ENCODE data around the gene QKI.
A peak's percentile ranks its signal among the peaks of the same experiment; 100 is the strongest.

The QKI gene

DNA sequence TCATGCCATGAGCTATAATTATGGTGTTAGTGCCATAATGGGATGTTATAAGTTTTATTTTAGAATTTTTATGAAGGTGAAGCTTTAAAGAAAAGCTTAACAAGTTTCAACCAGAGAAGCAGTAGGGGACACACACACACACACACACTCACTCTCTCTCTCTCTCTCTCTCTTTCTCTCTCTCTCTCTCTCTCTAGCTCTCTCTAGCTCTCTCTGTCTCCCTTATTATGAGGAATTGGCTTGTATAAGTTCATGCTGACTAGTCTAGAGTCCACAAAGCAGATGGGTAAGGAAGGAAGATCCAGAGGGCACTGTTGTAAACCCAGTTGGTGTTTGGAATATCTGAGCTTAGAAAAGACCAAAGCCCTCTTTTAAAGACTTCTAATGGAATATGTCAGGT is 102.4 kb downstream of the QKI start:
- Mint-ChIP-seq H3K4me3 (no peak overlapping the region), H3K9me3 (no peaks in the 10 kb centered on the region), H3K27me3 (no peaks in the 10 kb centered on the region), H3K27ac (ENCODE audit: low read depth) (no peak overlapping the region), H3K4me1 (peaks cover 34% of the 10 kb centered on the region), H3K36me3 (ENCODE audit: insufficient read depth) (peaks cover 2% of the 10 kb centered on the region)
- no peak for ATAC-seq (replicated peaks; ENCODE audit: extremely low read depth, poor library complexity, severe bottlenecking)
- DNase-seq (ENCODE audit: low spot score in 2 of 2): no peak

DNA sequence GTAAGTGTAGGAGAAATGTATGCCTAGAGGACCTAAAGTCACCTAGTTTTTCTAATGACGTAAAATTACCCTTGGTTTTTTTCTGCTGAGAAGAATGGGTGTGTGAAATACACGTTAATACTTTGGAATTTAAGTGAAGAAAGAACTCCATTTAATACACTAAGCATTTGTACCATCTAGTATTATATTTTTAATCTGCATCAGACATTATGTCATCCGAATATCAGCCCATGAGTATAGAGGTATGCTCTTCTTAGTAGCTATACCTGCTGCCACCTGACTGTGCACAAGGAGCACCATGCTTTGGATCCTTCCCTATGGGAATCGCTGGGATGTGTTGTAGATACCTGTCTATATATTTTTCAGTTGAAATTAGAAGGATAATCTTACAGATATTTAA is 106.4 kb downstream of the QKI start:
- DNase-seq (ENCODE audit: low spot score in 2 of 2): no peak
- Mint-ChIP-seq H3K36me3 (ENCODE audit: insufficient read depth) (peaks cover 3% of the 10 kb centered on the region), H3K27me3 (no peaks in the 10 kb centered on the region), H3K9me3 (no peaks in the 10 kb centered on the region), H3K27ac (ENCODE audit: low read depth) (no peak overlapping the region), H3K4me1 (peaks cover 25% of the 10 kb centered on the region), H3K4me3 (no peak overlapping the region)
- no peak for ATAC-seq (replicated peaks; ENCODE audit: extremely low read depth, poor library complexity, severe bottlenecking)

DNA sequence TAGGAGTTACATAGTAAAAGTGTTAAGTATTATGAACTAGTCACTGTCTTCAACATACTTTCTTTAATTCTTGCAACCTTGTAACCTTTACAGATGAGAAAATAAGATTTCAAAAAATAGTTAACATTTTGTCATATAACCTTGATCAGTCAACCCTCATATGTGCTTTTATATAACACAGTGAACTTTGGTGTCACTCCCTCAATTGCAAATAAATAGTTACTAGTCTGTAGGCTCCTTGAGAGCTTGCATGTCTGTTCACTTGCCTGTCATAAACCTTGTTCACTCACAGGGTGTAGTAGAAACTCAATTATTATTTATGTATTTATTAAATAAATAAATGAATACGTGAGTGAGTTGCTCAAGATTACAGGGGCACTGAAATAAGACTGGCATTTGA is 107.5 kb downstream of the QKI start:
- H3K27ac Mint-ChIP-seq (ENCODE audit: low read depth): no peak overlapping the region
- peaks cover 3% of the 10 kb centered on the region for H3K36me3 Mint-ChIP-seq (ENCODE audit: insufficient read depth)
- no peak overlapping the region for H3K4me3 Mint-ChIP-seq
- DNase-seq (ENCODE audit: low spot score in 2 of 2) (no peak), ATAC-seq (replicated peaks; ENCODE audit: extremely low read depth, poor library complexity, severe bottlenecking) (no peak)
- H3K9me3 Mint-ChIP-seq: no peaks in the 10 kb centered on the region
- H3K27me3 Mint-ChIP-seq: no peaks in the 10 kb centered on the region
- peaks cover 23% of the 10 kb centered on the region for H3K4me1 Mint-ChIP-seq

- Mint-ChIP-seq H3K27ac (ENCODE audit: low read depth) (no peak overlapping the region), H3K9me3 (no peaks in the 10 kb centered on the region), H3K27me3 (no peaks in the 10 kb centered on the region), H3K36me3 (ENCODE audit: insufficient read depth) (peaks cover 4% of the 10 kb centered on the region), H3K4me1 (peaks cover 26% of the 10 kb centered on the region), H3K4me3 (no peak overlapping the region)
- DNase-seq (ENCODE audit: low spot score in 2 of 2): no peak
- ATAC-seq (replicated peaks; ENCODE audit: extremely low read depth, poor library complexity, severe bottlenecking): no peak
Observed at GRCh38 chr6:163525926-163526325, 111.4 kb downstream of the QKI start.

- Mint-ChIP-seq H3K4me1 (peaks cover 30% of the 10 kb centered on the region), H3K9me3 (no peaks in the 10 kb centered on the region), H3K36me3 (ENCODE audit: insufficient read depth) (peaks cover 4% of the 10 kb centered on the region), H3K4me3 (no peak overlapping the region), H3K27me3 (no peaks in the 10 kb centered on the region), H3K27ac (ENCODE audit: low read depth) (no peak overlapping the region)
- ATAC-seq (replicated peaks; ENCODE audit: extremely low read depth, poor library complexity, severe bottlenecking): no peak
- no peak for DNase-seq (ENCODE audit: low spot score in 2 of 2)
Observed at GRCh38 chr6:163526346-163526745, 111.8 kb downstream of the QKI start.

DNA sequence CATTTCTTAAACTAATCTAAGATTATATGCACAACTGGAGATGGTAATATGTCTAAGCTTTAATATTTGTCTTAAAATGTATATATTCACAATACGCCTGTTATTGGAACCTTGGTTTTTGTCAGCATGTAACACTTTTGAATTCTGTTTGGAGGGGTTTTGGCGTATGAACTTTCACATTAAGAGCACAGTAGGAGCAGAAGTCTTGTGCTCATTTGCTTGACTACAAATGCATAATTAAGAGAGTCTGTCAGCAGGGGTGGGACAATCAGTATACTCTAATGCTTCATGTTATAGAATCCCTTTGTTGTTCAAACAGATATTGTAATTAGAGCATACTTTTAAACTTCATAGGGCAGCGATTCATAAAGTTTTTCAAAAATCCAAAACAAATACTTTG is 112.8 kb downstream of the QKI start:
- H3K9me3 Mint-ChIP-seq: no peaks in the 10 kb centered on the region
- H3K36me3 Mint-ChIP-seq (ENCODE audit: insufficient read depth): peaks cover 4% of the 10 kb centered on the region
- peaks cover 36% of the 10 kb centered on the region for H3K4me1 Mint-ChIP-seq
- no peak for DNase-seq (ENCODE audit: low spot score in 2 of 2)
- no peaks in the 10 kb centered on the region for H3K27me3 Mint-ChIP-seq
- no peak overlapping the region for H3K4me3 Mint-ChIP-seq
- no peak for ATAC-seq (replicated peaks; ENCODE audit: extremely low read depth, poor library complexity, severe bottlenecking)
- H3K27ac Mint-ChIP-seq (ENCODE audit: low read depth): no peak overlapping the region

DNA sequence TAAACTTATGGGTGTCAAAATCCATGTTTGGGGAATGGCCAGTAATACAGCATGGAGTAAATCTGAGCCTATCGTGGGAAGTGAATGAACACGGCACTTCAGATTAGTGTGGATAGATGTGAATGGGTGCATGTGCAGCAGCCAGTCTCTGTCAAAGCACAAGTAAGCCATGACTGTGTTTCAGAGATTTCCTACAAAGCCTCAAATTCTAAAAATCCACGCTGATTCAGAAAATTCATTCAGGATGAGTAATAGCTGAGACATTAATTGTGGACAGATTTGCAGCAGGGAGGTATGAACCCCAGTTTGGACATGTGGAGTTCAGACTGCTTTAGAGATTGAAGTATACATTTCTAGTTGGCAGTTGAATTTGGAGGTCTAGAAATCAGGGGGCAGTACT is 115.1 kb downstream of the QKI start:
- H3K27me3 Mint-ChIP-seq: no peaks in the 10 kb centered on the region
- peaks cover 8% of the 10 kb centered on the region for H3K36me3 Mint-ChIP-seq (ENCODE audit: insufficient read depth)
- DNase-seq (ENCODE audit: low spot score in 2 of 2) (no peak), ATAC-seq (replicated peaks; ENCODE audit: extremely low read depth, poor library complexity, severe bottlenecking) (no peak)
- peaks cover 41% of the 10 kb centered on the region for H3K4me1 Mint-ChIP-seq
- H3K4me3 Mint-ChIP-seq: no peak overlapping the region
- no peaks in the 10 kb centered on the region for H3K9me3 Mint-ChIP-seq
- no peak overlapping the region for H3K27ac Mint-ChIP-seq (ENCODE audit: low read depth)

GRCh38 chr6:163530406-163530805 is 115.9 kb downstream of the QKI start:
- Mint-ChIP-seq H3K4me3 (no peak overlapping the region), H3K36me3 (ENCODE audit: insufficient read depth) (peaks cover 12% of the 10 kb centered on the region), H3K9me3 (no peaks in the 10 kb centered on the region), H3K27me3 (no peaks in the 10 kb centered on the region), H3K27ac (ENCODE audit: low read depth) (no peak overlapping the region), H3K4me1 (peaks cover 42% of the 10 kb centered on the region)
- ATAC-seq (replicated peaks; ENCODE audit: extremely low read depth, poor library complexity, severe bottlenecking): no peak
- DNase-seq (ENCODE audit: low spot score in 2 of 2): no peak

DNA sequence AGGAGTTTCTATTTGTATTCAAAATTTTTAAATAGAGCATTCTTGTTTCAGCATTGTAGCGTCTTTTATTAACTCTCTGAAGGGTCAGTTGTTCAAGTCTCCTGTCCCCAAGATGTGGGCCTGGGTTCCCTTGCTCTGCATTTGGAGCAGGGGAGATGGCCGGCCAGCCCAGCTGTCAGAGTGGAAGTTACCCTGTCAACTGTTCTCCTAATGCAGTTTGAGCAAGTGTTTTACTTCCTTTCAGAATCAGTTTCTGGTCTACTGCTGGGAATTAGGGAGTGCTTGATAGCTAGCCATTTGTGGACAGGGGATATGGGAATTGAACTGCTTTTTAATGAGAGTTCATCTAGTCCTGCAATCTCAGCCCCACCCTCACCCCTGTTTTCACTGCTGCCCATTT is 116.6 kb downstream of the QKI start:
- Mint-ChIP-seq H3K4me1 (peaks cover 38% of the 10 kb centered on the region), H3K27me3 (no peaks in the 10 kb centered on the region), H3K27ac (ENCODE audit: low read depth) (no peak overlapping the region), H3K4me3 (no peak overlapping the region), H3K9me3 (no peaks in the 10 kb centered on the region), H3K36me3 (ENCODE audit: insufficient read depth) (peaks cover 12% of the 10 kb centered on the region)
- no peak for DNase-seq (ENCODE audit: low spot score in 2 of 2)
- no peak for ATAC-seq (replicated peaks; ENCODE audit: extremely low read depth, poor library complexity, severe bottlenecking)

DNA sequence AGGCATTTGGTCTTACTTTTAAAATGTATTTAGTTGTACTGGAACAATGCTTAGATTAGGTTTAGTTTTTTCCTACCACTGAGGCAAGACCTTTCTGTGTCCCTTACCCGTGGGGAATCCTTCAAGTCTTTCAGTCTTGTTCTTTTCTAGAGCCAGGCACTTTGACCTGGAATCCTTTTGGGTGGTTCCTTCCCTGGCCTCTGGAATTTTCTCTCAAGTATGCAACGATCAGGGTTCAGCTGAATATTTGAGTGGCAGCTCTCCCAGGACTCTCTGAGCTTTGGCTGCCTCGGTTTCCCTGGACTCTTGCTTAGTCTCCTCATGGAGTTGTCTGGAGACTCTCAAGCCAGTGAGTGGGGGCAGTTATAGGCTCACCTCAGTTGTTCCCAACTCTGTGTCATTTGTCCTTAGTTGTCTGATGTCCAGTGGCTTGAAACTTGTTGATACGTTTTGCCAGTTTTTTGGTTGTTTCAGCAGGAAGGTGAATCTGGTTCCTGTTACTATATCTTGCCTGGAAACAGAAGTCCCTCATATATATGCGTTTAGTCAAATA is 118.1 kb downstream of the QKI start:
- peaks cover 46% of the 10 kb centered on the region for H3K4me1 Mint-ChIP-seq
- no peak overlapping the region for H3K27ac Mint-ChIP-seq (ENCODE audit: low read depth)
- no peaks in the 10 kb centered on the region for H3K27me3 Mint-ChIP-seq
- peaks cover 12% of the 10 kb centered on the region for H3K36me3 Mint-ChIP-seq (ENCODE audit: insufficient read depth)
- no peak for ATAC-seq (replicated peaks; ENCODE audit: extremely low read depth, poor library complexity, severe bottlenecking)
- no peak for DNase-seq (ENCODE audit: low spot score in 2 of 2)
- no peaks in the 10 kb centered on the region for H3K9me3 Mint-ChIP-seq
- no peak overlapping the region for H3K4me3 Mint-ChIP-seq

GRCh38 chr6:163533443-163533842 is 118.9 kb downstream of the QKI start:
- H3K36me3 Mint-ChIP-seq (ENCODE audit: insufficient read depth): peaks cover 15% of the 10 kb centered on the region
- no peaks in the 10 kb centered on the region for H3K27me3 Mint-ChIP-seq
- H3K4me1 Mint-ChIP-seq: peaks cover 48% of the 10 kb centered on the region
- no peak overlapping the region for H3K27ac Mint-ChIP-seq (ENCODE audit: low read depth)
- H3K9me3 Mint-ChIP-seq: no peaks in the 10 kb centered on the region
- DNase-seq (ENCODE audit: low spot score in 2 of 2) (no peak), ATAC-seq (replicated peaks; ENCODE audit: extremely low read depth, poor library complexity, severe bottlenecking) (no peak)
- no peak overlapping the region for H3K4me3 Mint-ChIP-seq

GRCh38 chr6:163536770-163537169 is 122.3 kb downstream of the QKI start:
- Mint-ChIP-seq H3K27me3 (no peaks in the 10 kb centered on the region), H3K36me3 (ENCODE audit: insufficient read depth) (peaks cover 14% of the 10 kb centered on the region), H3K27ac (ENCODE audit: low read depth) (no peak overlapping the region), H3K4me3 (no peak overlapping the region), H3K9me3 (no peaks in the 10 kb centered on the region), H3K4me1 (peaks cover 34% of the 10 kb centered on the region)
- ATAC-seq (replicated peaks; ENCODE audit: extremely low read depth, poor library complexity, severe bottlenecking): no peak
- no peak for DNase-seq (ENCODE audit: low spot score in 2 of 2)

GRCh38 chr6:163538331-163538730 is 123.8 kb downstream of the QKI start:
- no peak for ATAC-seq (replicated peaks; ENCODE audit: extremely low read depth, poor library complexity, severe bottlenecking)
- Mint-ChIP-seq H3K9me3 (no peaks in the 10 kb centered on the region), H3K4me3 (no peak overlapping the region), H3K27ac (ENCODE audit: low read depth) (peak overlapping the region; percentile 34), H3K36me3 (ENCODE audit: insufficient read depth) (peaks cover 12% of the 10 kb centered on the region), H3K27me3 (no peaks in the 10 kb centered on the region), H3K4me1 (peaks cover 29% of the 10 kb centered on the region)
- no peak for DNase-seq (ENCODE audit: low spot score in 2 of 2)
